H7 (cell line): Measurements from ENCODE around the gene DCAF7. TPM values are rescaled to one million over a fixed set of nuclear protein-coding genes. Genes with fewer than 3 reads are reported as not detected.
A peak's percentile ranks its signal among the peaks of the same experiment; 100 is the strongest.

Source experiments
- DNase-seq: peaks from one replicate; pipeline ENCODE4 v3.0.0; 2012
- H3K27me3 ChIP-seq: 2 replicates; pipeline ENCODE4 v1.6.0; 2011; ENCODE audit warnings: mild to moderate bottlenecking, low read length; ENCODE audit not compliant: control insufficient read depth, insufficient read depth
- H3K36me3 ChIP-seq: replicated peaks from 2 replicates; pipeline ENCODE4 v1.5.1; 2011; ENCODE audit warnings: low read length; ENCODE audit not compliant: control insufficient read depth, insufficient read depth
- H3K4me3 ChIP-seq: 2 replicates; pipeline ENCODE4 v1.5.1; 2011; ENCODE audit warnings: low read depth, mild to moderate bottlenecking, control low read depth, low read length, moderate library complexity; ENCODE audit not compliant: insufficient read depth
- total RNA-seq: library from RNA; depleted of rRNA; stranded (reverse); fragments of >200 nt; shearing (Covaris generic); gene quantifications from 2 replicates; pipeline ENCODE4 v1.2.3, GENCODE V29; 2014

The DCAF7 gene
- total RNA-seq, 1 experiment from 2014 or later: 60.8 TPM

GRCh38 chr17:63547083-63547523 lies 3.2 kb upstream of the DCAF7 start:
- H3K36me3 ChIP-seq: no peaks in the 10 kb centered on the region
- no peak for DNase-seq
- no peak overlapping the region for H3K4me3 ChIP-seq
- H3K27me3 ChIP-seq: no peaks in the 10 kb centered on the region

GRCh38 chr17:63549289-63549945 lies 860 bp upstream of the DCAF7 start:
- Histone ChIP-seq H3K27me3 (no peaks in the 10 kb centered on the region), H3K36me3 (no peaks in the 10 kb centered on the region), H3K4me3 (peak overlapping the region; percentile 80)
- DNase-seq: no peak

- no peaks in the 10 kb centered on the region for H3K27me3 ChIP-seq
- peak; percentile 67 for DNase-seq
- no peaks in the 10 kb centered on the region for H3K36me3 ChIP-seq
- H3K4me3 ChIP-seq: peak overlapping the region; percentile 99
Measured at GRCh38 chr17:63550817-63551639, 751 bp downstream of the DCAF7 start.

DNA sequence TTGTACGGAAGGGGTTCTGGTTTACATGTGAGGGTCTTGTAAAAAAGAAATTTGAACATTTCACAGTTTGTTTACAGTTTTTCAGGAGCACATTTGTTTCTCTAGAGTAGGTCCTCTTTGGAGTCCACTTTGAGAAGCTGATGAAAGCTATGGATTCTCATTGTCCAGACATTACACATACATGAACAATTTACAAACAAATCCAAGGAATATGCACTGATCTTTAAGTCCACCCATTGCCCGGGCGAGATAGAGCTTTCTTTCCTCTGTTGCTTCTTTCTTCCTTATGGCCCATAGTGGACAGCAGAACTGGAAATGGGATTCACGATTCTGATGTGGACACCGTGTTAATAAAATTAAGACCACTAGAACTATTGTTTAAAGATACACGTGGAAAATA lies 1.9 kb downstream of the DCAF7 start:
- no peak for DNase-seq
- H3K36me3 ChIP-seq: no peaks in the 10 kb centered on the region
- H3K4me3 ChIP-seq: peak overlapping the region; percentile 21; the same call in 1 of the 2 replicates
- H3K27me3 ChIP-seq: no peaks in the 10 kb centered on the region

DNA sequence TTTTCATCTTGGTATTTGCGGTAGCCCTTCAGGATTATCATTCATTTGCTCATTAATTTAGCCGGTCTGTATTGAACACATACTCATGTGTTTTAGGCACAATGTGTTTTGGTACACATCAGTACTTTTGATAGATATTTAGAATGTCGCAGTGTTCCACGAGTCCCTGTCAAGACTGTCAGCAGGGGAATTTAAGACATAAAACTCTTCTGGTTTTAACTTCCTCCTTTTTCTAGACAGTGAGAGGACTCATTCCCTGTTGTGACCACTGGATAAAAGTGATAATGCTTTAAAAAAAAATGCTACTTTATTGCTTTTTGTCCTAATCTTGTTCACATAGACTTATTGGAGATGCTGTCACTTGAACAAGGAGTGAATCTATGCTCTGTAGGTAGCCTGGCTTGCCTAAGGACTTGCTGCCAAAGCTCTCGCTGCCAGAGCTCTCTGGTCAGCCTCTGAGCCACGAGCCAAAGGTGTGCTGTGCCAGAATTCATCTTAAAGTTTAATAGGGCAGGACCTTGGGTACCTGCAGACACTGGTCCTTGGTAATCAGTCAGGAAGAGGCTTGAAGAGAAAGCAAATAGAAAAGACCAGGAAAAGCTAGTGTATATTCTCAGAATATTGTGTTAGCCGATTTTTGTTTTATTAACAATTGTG lies 5.4 kb downstream of the DCAF7 start:
- Histone ChIP-seq H3K4me3 (no peak overlapping the region), H3K27me3 (no peaks in the 10 kb centered on the region), H3K36me3 (no peaks in the 10 kb centered on the region)
- no peak for DNase-seq

- DNase-seq: no peak
- H3K36me3 ChIP-seq: no peaks in the 10 kb centered on the region
- H3K4me3 ChIP-seq: no peak overlapping the region
- H3K27me3 ChIP-seq: no peaks in the 10 kb centered on the region
Measured at GRCh38 chr17:63557416-63557815, 7.1 kb downstream of the DCAF7 start.

- no peak overlapping the region for H3K4me3 ChIP-seq
- no peak for DNase-seq
- no peaks in the 10 kb centered on the region for H3K36me3 ChIP-seq
- no peaks in the 10 kb centered on the region for H3K27me3 ChIP-seq
Measured at GRCh38 chr17:63558441-63558840, 8.2 kb downstream of the DCAF7 start.

GRCh38 chr17:63561819-63562218 lies 11.5 kb downstream of the DCAF7 start:
- H3K4me3 ChIP-seq: no peak overlapping the region
- no peaks in the 10 kb centered on the region for H3K27me3 ChIP-seq
- no peak for DNase-seq
- H3K36me3 ChIP-seq: no peaks in the 10 kb centered on the region

DNA sequence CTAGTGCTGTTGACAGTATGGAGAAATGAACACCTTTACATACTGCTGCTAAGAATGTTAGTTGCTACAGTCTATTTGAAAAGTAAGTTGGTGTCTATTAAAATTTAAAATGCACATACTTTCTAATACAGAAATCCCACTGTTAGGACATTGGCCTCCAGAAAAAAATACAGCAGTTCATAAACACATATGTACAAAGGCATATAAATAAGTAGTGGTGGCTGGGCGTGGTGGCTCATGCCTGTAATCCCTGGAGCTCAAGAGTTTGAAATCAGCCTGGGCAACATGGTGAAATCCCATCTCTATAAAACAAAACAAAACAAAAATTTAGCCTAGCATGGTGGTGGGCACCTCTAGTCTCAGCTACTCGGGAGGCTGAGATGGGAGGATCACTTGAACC lies 13.1 kb downstream of the DCAF7 start:
- Histone ChIP-seq H3K27me3 (no peaks in the 10 kb centered on the region), H3K36me3 (no peaks in the 10 kb centered on the region), H3K4me3 (no peak overlapping the region)
- no peak for DNase-seq

DNA sequence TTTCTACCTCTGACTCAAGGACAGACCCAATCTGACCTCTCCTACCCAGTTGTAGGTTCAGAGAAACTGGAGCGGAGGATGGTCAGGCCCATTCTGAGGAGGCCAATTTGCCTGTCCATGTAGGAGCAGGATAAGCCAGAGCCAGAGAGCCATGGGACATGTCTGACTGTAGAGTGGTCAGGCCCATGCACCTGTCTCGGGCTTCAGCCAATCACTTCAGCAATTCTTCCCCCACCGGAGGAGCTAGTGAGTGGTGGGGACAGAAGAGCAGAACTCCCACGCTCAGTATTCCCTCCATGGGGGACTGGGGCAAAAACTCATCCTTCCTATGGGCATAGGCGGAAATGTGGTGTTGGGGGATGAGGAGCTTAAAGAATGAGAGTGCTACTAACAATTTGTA lies 14.3 kb downstream of the DCAF7 start:
- Histone ChIP-seq H3K4me3 (no peak overlapping the region), H3K27me3 (no peaks in the 10 kb centered on the region), H3K36me3 (no peaks in the 10 kb centered on the region)
- DNase-seq: no peak

- no peaks in the 10 kb centered on the region for H3K36me3 ChIP-seq
- no peak overlapping the region for H3K4me3 ChIP-seq
- DNase-seq: no peak
- H3K27me3 ChIP-seq: no peaks in the 10 kb centered on the region
Measured at GRCh38 chr17:63567229-63567628, 17.0 kb downstream of the DCAF7 start.

GRCh38 chr17:63568563-63568962 lies 18.3 kb downstream of the DCAF7 start:
- H3K4me3 ChIP-seq: no peak overlapping the region
- no peak for DNase-seq
- H3K36me3 ChIP-seq: no peaks in the 10 kb centered on the region
- no peaks in the 10 kb centered on the region for H3K27me3 ChIP-seq

DNA sequence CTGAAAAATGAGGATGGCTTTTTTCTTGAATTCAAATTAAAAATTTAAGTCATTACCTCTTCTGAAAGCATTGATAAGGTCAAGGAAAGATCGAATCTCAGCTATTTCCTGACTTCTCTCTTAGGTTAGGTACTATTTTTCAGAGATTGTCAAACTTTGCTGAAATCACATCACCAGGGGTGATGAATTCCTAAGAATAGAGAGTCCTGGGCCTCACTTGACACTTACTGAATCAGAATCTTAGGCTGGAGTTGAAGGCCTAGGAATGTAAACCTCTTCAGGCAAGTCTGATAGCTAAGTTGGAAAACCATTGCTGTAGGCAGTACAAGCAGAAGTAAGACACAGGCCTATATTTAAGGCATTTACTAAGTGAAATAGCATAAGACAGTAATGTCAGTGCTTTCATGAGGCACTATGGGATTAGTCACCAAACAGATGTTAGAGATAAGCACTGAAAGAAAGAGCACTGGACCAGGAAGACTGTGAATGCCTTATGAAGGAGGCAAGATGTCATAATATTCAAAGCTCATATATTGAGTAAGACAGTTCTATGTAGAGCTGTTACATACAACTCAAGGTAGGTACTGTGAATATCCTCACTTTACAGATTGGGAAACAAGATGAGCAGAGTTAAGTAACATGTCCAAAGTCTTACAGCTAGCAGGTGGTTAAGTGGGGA lies 21.5 kb downstream of the DCAF7 start:
- H3K36me3 ChIP-seq: no peaks in the 10 kb centered on the region
- H3K4me3 ChIP-seq: no peak overlapping the region
- DNase-seq: no peak
- H3K27me3 ChIP-seq: no peaks in the 10 kb centered on the region

DNA sequence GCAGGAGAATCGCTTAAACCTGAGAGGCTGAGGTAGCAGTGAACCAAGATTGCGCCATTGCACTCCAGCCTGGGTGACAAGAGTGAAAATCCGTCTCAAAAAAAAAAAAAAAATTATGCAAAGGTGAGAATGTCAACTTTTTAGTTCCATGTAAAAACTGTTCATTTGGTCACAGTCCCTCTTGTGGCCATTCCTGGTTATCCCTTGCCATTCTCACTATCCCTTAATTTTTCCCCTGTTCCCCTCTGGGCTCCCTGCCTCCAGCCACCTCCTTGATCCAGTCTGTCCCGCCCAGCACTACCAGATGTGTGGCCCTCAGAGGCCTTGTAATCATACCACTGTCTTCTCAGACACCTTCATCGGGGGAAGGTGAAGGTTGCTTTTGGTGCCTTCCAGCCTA lies 23.4 kb downstream of the DCAF7 start:
- no peak overlapping the region for H3K4me3 ChIP-seq
- no peaks in the 10 kb centered on the region for H3K27me3 ChIP-seq
- peak; percentile 27 for DNase-seq
- H3K36me3 ChIP-seq: no peaks in the 10 kb centered on the region
